Immature natural killer cell (primary cell): Measurements from ENCODE around the gene TTC23. TPM values are rescaled to one million over a fixed set of nuclear protein-coding genes. Genes with fewer than 3 reads are reported as not detected.
"Not testable (repeated sequence)": the region's sequence is repeated elsewhere in the genome, so short reads cannot be mapped to it uniquely, and the experiment has no call there.

ENCODE experiments used
- DNase-seq, 3 donors: peaks; one replicate each; pipeline ENCODE4 v3.0.0; 2022; ENCODE audit warnings: mixed read lengths in 1 of 3
- H3K27ac Mint-ChIP-seq, 6 donors: one replicate each; pipeline ENCODE4 v1.8.0; 2020; ENCODE audit warnings: mixed read lengths in 6 of 6, mild to moderate bottlenecking in 5 of 6, inconsistent platforms in 4 of 6, moderate library complexity in 3 of 6
- H3K27me3 Mint-ChIP-seq, 3 donors: one replicate each; pipeline ENCODE4 v1.8.0; 2020 to 2021; ENCODE audit warnings: low read depth in 3 of 3, mild to moderate bottlenecking in 3 of 3, mixed read lengths in 3 of 3, moderate library complexity in 3 of 3, inconsistent platforms in 1 of 3
- H3K36me3 Mint-ChIP-seq, 3 donors: one replicate each; pipeline ENCODE4 v1.8.0; 2020; ENCODE audit warnings: mixed read lengths in 3 of 3, inconsistent platforms in 2 of 3, mild to moderate bottlenecking in 2 of 3
- H3K4me1 Mint-ChIP-seq, 2 donors: one replicate each; pipeline ENCODE4 v1.8.0; 2020; ENCODE audit warnings: inconsistent platforms in 2 of 2, mild to moderate bottlenecking in 2 of 2, mixed read lengths in 2 of 2, moderate library complexity in 1 of 2
- H3K4me3 Mint-ChIP-seq, 5 donors: one replicate each; pipeline ENCODE4 v1.8.0; 2020; ENCODE audit warnings: mild to moderate bottlenecking in 5 of 5, mixed read lengths in 5 of 5, inconsistent platforms in 3 of 5, moderate library complexity in 3 of 5
- H3K9me3 Mint-ChIP-seq, 6 donors: one replicate each; pipeline ENCODE4 v1.8.0; 2020; ENCODE audit warnings: mild to moderate bottlenecking in 6 of 6, mixed read lengths in 6 of 6, inconsistent platforms in 4 of 6, moderate library complexity in 3 of 6
- polyA plus RNA-seq, 3 donors: library from polyadenylated mRNA; unstranded; fragments of 300-500 nt; fragmentation: Illumina TruSeq; gene quantifications; one replicate each; pipeline ENCODE4 v1.2.3, GENCODE V29; 2021

Gene TTC23
- polyA plus RNA-seq, 3 donors from 2014 or later = 0.21 to 0.25 TPM; not detected in 1

GRCh38 chr15:99207672-99208071 is 41.7 kb downstream of the TTC23 start:
- no peak overlapping the region for H3K27ac Mint-ChIP-seq
- peaks cover 2 to 17% (median 6%) of the 10 kb centered on the region in 3 donors for H3K27me3 Mint-ChIP-seq
- H3K4me3 Mint-ChIP-seq = no peak overlapping the region
- no peaks in the 10 kb centered on the region for H3K9me3 Mint-ChIP-seq
- H3K36me3 Mint-ChIP-seq = no peaks in the 10 kb centered on the region
- no peak for DNase-seq
- no peaks in the 10 kb centered on the region for H3K4me1 Mint-ChIP-seq

GRCh38 chr15:99202176-99202552 is 47.2 kb downstream of the TTC23 start:
- Mint-ChIP-seq H3K36me3 (no peaks in the 10 kb centered on the region), H3K27ac (no peak overlapping the region), H3K9me3 (no peaks in the 10 kb centered on the region), H3K4me3 (no peak overlapping the region), H3K4me1 (no peaks in the 10 kb centered on the region), H3K27me3 (peaks cover 2 to 16% (median 9%) of the 10 kb centered on the region in 3 donors)
- DNase-seq = no peak

- Mint-ChIP-seq H3K9me3 (no peaks in the 10 kb centered on the region), H3K4me3 (no peak overlapping the region), H3K27ac (no peak overlapping the region), H3K27me3 (peaks cover 2 to 11% (median 8%) of the 10 kb centered on the region in 3 donors), H3K36me3 (no peaks in the 10 kb centered on the region), H3K4me1 (no peaks in the 10 kb centered on the region)
- DNase-seq = no peak
Observed at GRCh38 chr15:99201408-99202175, 47.8 kb downstream of the TTC23 start.

GRCh38 chr15:99197856-99198255 is 51.5 kb downstream of the TTC23 start:
- H3K27ac Mint-ChIP-seq = no peak overlapping the region
- DNase-seq = no peak
- no peaks in the 10 kb centered on the region for H3K9me3 Mint-ChIP-seq
- peaks cover 2 to 11% (median 7%) of the 10 kb centered on the region in 3 donors for H3K27me3 Mint-ChIP-seq
- no peaks in the 10 kb centered on the region for H3K36me3 Mint-ChIP-seq
- no peak overlapping the region for H3K4me3 Mint-ChIP-seq
- H3K4me1 Mint-ChIP-seq = no peaks in the 10 kb centered on the region

- H3K9me3 Mint-ChIP-seq = not testable (repeated sequence)
Observed at GRCh38 chr15:99192181-99192580, 57.2 kb downstream of the TTC23 start.

GRCh38 chr15:99187936-99188335 is 61.4 kb downstream of the TTC23 start:
- H3K4me1 Mint-ChIP-seq = no peaks in the 10 kb centered on the region
- H3K36me3 Mint-ChIP-seq = no peaks in the 10 kb centered on the region
- no peak overlapping the region for H3K4me3 Mint-ChIP-seq
- H3K9me3 Mint-ChIP-seq = no peaks in the 10 kb centered on the region
- H3K27ac Mint-ChIP-seq = no peak overlapping the region
- peaks cover 0 to 9% (median 2%) of the 10 kb centered on the region in 3 donors for H3K27me3 Mint-ChIP-seq
- DNase-seq = no peak

More at GRCh38 chr15:99192181-99192580, 57.2 kb downstream of the TTC23 start:
- H3K27ac Mint-ChIP-seq, H3K4me1 Mint-ChIP-seq, DNase-seq, H3K27me3 Mint-ChIP-seq, H3K36me3 Mint-ChIP-seq, H3K4me3 Mint-ChIP-seq: not testable (repeated sequence)

GRCh38 chr15:99185414-99186130 is 63.8 kb downstream of the TTC23 start:
- H3K27me3 Mint-ChIP-seq = peaks cover 0 to 12% (median 2%) of the 10 kb centered on the region in 3 donors
- H3K4me1 Mint-ChIP-seq = no peaks in the 10 kb centered on the region
- H3K36me3 Mint-ChIP-seq = no peaks in the 10 kb centered on the region
- no peak overlapping the region for H3K4me3 Mint-ChIP-seq
- no peaks in the 10 kb centered on the region for H3K9me3 Mint-ChIP-seq
- no peak overlapping the region for H3K27ac Mint-ChIP-seq
- no peak for DNase-seq

- Mint-ChIP-seq H3K4me1 (no peaks in the 10 kb centered on the region), H3K27ac (no peak overlapping the region), H3K27me3 (peaks cover 0 to 9% (median 0%) of the 10 kb centered on the region in 3 donors), H3K4me3 (no peak overlapping the region), H3K9me3 (no peaks in the 10 kb centered on the region), H3K36me3 (no peaks in the 10 kb centered on the region)
- DNase-seq = no peak
Observed at GRCh38 chr15:99182791-99183190, 66.6 kb downstream of the TTC23 start.

- Mint-ChIP-seq H3K9me3 (no peaks in the 10 kb centered on the region), H3K4me1 (no peaks in the 10 kb centered on the region), H3K36me3 (no peaks in the 10 kb centered on the region), H3K4me3 (no peak overlapping the region), H3K27ac (no peak overlapping the region), H3K27me3 (peaks cover 0 to 9% (median 0%) of the 10 kb centered on the region in 3 donors)
- no peak for DNase-seq
Observed at GRCh38 chr15:99181545-99181971, 67.8 kb downstream of the TTC23 start.

GRCh38 chr15:99180964-99181306 is 68.4 kb downstream of the TTC23 start:
- no peak overlapping the region for H3K27ac Mint-ChIP-seq
- H3K4me3 Mint-ChIP-seq = no peak overlapping the region
- no peaks in the 10 kb centered on the region for H3K36me3 Mint-ChIP-seq
- H3K27me3 Mint-ChIP-seq = peaks cover 0 to 9% (median 0%) of the 10 kb centered on the region in 3 donors
- no peak for DNase-seq
- no peaks in the 10 kb centered on the region for H3K9me3 Mint-ChIP-seq
- H3K4me1 Mint-ChIP-seq = no peaks in the 10 kb centered on the region

GRCh38 chr15:99180086-99180963 is 69.1 kb downstream of the TTC23 start:
- Mint-ChIP-seq H3K9me3 (no peaks in the 10 kb centered on the region), H3K4me3 (no peak overlapping the region), H3K27me3 (peaks cover 0 to 9% (median 0%) of the 10 kb centered on the region in 3 donors), H3K36me3 (no peaks in the 10 kb centered on the region), H3K27ac (no peak overlapping the region), H3K4me1 (no peaks in the 10 kb centered on the region)
- no peak for DNase-seq

GRCh38 chr15:99177679-99178078 is 71.7 kb downstream of the TTC23 start:
- no peaks in the 10 kb centered on the region for H3K9me3 Mint-ChIP-seq
- H3K27ac Mint-ChIP-seq = no peak overlapping the region
- H3K36me3 Mint-ChIP-seq = no peaks in the 10 kb centered on the region
- DNase-seq = no peak
- no peak overlapping the region for H3K4me3 Mint-ChIP-seq
- H3K4me1 Mint-ChIP-seq = no peaks in the 10 kb centered on the region
- H3K27me3 Mint-ChIP-seq = peaks cover 0 to 3% (median 0%) of the 10 kb centered on the region in 3 donors

- Mint-ChIP-seq H3K36me3 (no peaks in the 10 kb centered on the region), H3K4me1 (no peaks in the 10 kb centered on the region), H3K27ac (no peak overlapping the region), H3K27me3 (peaks cover 0 to 3% (median 0%) of the 10 kb centered on the region in 3 donors), H3K4me3 (no peak overlapping the region), H3K9me3 (no peaks in the 10 kb centered on the region)
- DNase-seq = no peak
Observed at GRCh38 chr15:99176757-99177156, 72.6 kb downstream of the TTC23 start.
